NB4 (cell line): ENCODE results near the gene PSMA4.

ENCODE experiments used
- POLR2A ChIP-seq: IDR thresholded peaks from 2 replicates; pipeline ENCODE4 v1.6.1; 2011; ENCODE audit warnings: mild to moderate bottlenecking; ENCODE audit not compliant: insufficient read length; ENCODE audit errors: extremely low read depth
- TF ChIP-seq, protein P1 (sequence below): IDR thresholded peaks from one replicate; pipeline ENCODE4 v1.5.1; 2012; ENCODE audit warnings: low read depth, low read length

DNA sequence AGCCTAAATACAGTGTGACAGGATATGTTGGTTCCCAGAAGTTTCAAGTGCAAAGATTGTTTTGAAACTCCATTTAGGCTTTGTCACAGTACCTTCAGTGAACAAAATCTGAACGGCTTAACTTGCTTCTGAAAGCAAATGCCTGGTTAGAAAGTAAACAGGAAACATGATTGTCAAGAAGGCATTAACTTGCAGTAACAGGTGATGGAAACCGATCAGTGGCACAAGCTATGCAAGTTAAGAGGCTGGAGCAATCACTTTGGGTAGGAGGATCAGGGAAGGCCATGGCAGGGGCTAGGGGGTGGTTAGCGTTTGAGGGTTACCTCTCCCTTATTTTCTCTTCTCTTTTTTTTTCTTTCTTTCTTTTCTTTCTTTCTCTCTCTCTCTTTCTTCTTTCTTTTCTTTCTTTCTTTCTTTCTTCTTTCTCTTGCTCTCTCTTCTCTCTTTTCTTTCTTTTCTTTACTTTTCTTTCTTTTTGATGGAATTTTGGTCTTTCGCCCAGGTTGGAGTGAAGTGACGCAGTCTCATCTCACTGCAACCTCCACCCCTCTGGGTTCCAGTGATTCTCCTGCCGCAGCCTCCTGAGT lies 30.4 kb upstream of the PSMA4 start:
- TF ChIP-seq, protein P1, sequence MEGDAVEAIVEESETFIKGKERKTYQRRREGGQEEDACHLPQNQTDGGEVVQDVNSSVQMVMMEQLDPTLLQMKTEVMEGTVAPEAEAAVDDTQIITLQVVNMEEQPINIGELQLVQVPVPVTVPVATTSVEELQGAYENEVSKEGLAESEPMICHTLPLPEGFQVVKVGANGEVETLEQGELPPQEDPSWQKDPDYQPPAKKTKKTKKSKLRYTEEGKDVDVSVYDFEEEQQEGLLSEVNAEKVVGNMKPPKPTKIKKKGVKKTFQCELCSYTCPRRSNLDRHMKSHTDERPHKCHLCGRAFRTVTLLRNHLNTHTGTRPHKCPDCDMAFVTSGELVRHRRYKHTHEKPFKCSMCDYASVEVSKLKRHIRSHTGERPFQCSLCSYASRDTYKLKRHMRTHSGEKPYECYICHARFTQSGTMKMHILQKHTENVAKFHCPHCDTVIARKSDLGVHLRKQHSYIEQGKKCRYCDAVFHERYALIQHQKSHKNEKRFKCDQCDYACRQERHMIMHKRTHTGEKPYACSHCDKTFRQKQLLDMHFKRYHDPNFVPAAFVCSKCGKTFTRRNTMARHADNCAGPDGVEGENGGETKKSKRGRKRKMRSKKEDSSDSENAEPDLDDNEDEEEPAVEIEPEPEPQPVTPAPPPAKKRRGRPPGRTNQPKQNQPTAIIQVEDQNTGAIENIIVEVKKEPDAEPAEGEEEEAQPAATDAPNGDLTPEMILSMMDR: no peak
- no peak for TF ChIP-seq POLR2A
